ENCODE results near the gene GABBR2. TPM values are rescaled to one million over a fixed set of nuclear protein-coding genes. Genes with fewer than 3 reads are reported as not detected.

GABBR2 gene
- total RNA-seq, 1 donor from 2014 or later: 0.75 TPM

DNA sequence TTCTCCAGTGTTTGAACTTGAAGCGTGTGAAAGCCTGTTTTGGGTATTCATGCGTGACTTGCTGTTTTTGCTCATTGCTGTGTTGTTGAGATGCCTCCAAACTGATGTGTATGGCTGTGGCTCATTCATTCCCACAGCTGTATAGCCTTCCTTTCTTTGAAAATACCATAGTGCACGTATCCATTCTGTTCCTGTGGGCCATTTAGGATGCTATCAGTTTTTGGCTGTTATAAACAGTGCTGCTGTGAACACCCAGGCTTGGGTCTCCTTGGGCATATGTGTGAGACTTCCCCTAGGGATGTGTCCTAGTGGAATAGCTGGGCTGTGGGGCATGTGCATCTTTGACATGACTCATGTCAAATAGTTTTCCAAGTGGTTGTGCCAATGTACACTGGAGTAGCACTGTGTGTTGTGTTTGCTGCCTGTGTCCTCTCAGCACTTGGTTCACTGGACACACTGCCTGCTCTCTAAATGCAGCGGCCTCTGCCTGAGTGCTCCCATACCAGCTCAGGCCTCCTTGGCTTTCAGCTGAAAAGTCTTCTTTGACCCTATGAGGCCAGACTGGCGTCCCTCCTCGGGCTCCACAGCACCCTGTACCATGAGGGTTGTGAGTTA lies 350.7 kb downstream of the GABBR2 start:
- no peak for TF ChIP-seq CTCF (conservative IDR thresholded peaks at IDR 0.05; ENCODE audit: low read depth, low read length)
- no peak overlapping the region for H3K4me3 ChIP-seq (ENCODE audit: low read depth, low read length)
- DNase-seq (ENCODE audit: low read depth): peak; percentile 80

DNA sequence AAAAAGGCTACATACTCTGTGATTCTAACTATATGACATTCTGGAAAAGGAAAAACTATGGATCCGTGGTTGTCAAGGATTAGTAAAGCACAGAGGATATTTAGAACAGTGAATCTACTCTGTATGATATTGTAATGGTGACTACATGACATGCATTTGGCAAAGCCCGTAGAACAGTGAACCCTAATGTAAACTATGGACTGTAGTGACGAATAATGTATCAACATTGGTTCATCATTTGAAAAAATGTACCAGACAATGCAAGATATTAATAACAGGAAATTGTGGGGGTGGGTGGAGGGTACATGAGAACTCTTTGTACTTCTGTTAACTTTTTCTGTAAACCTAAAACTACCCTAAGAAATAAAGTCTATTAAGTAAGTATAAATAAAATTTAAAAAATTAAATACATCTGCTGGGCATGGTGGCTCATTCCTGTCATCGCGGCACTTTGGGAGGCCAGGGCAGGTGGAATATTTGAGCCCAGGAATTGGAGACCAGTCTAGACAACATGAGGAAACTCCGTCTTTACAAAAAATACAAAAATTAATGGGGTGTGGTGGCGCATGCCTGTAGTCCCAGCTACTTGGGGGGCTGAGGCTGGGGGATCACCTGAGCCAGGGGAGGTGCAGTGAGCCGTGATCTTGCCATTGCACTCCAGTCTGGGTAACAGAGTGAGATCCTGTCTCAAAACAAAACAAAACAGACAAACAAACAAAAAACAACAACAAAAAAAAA lies 351.6 kb downstream of the GABBR2 start:
- H3K4me3 ChIP-seq (ENCODE audit: low read depth, low read length): no peak overlapping the region
- no peak for TF ChIP-seq CTCF (conservative IDR thresholded peaks at IDR 0.05; ENCODE audit: low read depth, low read length)
- DNase-seq (ENCODE audit: low read depth): no peak

DNA sequence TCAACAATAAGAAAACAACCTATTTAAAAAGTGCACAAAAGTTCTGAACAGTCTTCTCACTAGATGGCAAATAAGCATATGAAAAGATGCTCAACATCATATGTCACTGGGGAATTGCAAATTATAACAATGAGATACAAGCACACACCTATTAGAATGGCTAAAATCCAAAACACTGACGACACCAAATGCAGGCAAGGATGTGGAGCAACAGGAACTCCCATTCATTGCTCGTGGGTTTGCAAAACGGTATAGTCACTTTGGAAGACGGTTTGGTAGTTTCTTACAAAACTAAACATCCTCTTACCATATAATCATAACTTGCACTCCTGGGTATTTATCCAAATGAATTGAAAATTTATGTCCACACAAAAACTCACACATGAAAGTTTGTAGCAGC lies 352.4 kb downstream of the GABBR2 start:
- no peak overlapping the region for H3K4me3 ChIP-seq (ENCODE audit: low read depth, low read length)
- DNase-seq (ENCODE audit: low read depth): no peak
- no peak for TF ChIP-seq CTCF (conservative IDR thresholded peaks at IDR 0.05; ENCODE audit: low read depth, low read length)

- no peak overlapping the region for H3K4me3 ChIP-seq (ENCODE audit: low read depth, low read length)
- DNase-seq (ENCODE audit: low read depth): no peak
- no peak for TF ChIP-seq CTCF (conservative IDR thresholded peaks at IDR 0.05; ENCODE audit: low read depth, low read length)
These were observed 357.4 kb downstream of the GABBR2 start for GRCh38 chr9:98351370-98351769.

- no peak for DNase-seq (ENCODE audit: low read depth)
- H3K4me3 ChIP-seq (ENCODE audit: low read depth, low read length): no peak overlapping the region
- TF ChIP-seq CTCF (conservative IDR thresholded peaks at IDR 0.05; ENCODE audit: low read depth, low read length): no peak
These were observed 361.1 kb downstream of the GABBR2 start for GRCh38 chr9:98347642-98348041.

- H3K4me3 ChIP-seq (ENCODE audit: low read depth, low read length): no peak overlapping the region
- DNase-seq (ENCODE audit: low read depth): no peak
- TF ChIP-seq CTCF (conservative IDR thresholded peaks at IDR 0.05; ENCODE audit: low read depth, low read length): no peak
These were observed 363.7 kb downstream of the GABBR2 start for GRCh38 chr9:98345011-98345410.

DNA sequence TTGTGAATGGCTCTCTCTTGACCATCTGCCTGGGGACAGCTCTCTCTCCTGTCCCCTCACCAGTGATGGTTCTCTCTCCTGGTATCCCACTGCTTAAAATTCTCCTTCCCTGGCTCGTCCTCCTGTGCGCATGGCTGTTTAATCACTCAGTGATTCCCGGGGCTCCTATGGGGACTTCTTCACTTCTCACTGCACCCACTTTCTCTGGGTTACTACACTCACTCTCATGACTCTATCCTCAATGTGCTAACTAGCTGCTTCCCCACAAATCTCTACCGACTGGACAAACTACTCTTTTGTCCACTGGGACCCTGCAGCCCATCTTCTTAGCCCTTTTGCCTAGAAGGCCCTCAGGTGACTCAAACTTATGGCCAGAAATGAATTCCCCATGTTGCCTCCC lies 364.2 kb downstream of the GABBR2 start:
- no peak for TF ChIP-seq CTCF (conservative IDR thresholded peaks at IDR 0.05; ENCODE audit: low read depth, low read length)
- DNase-seq (ENCODE audit: low read depth): no peak
- no peak overlapping the region for H3K4me3 ChIP-seq (ENCODE audit: low read depth, low read length)
